Skeletal muscle tissue (tissue), 4 donors: ENCODE measurements around the gene PRKD1. TPM values are rescaled to one million over a fixed set of nuclear protein-coding genes. Genes with fewer than 3 reads are reported as not detected.
A peak's percentile ranks its signal among the peaks of the same experiment; 100 is the strongest.

Source experiments
- H3K27ac ChIP-seq: one replicate; pipeline ENCODE4 v1.7.0; 2013; ENCODE audit warnings: mild to moderate bottlenecking, low read depth, low read length, inconsistent platforms
- H3K27me3 ChIP-seq, 3 donors: one replicate each; pipeline ENCODE4 v1.7.0; 2013; ENCODE audit warnings: low read length in 3 of 3; ENCODE audit not compliant: control insufficient read depth in 3 of 3, insufficient read depth in 3 of 3
- H3K36me3 ChIP-seq, 3 donors: one replicate each; pipeline ENCODE4 v1.7.0; 2013; ENCODE audit warnings: low read length in 3 of 3; ENCODE audit not compliant: control insufficient read depth in 3 of 3, insufficient read depth in 3 of 3
- H3K4me1 ChIP-seq, 3 donors: one replicate each; pipeline ENCODE4 v1.7.0; 2013; ENCODE audit warnings: low read length in 3 of 3, mild to moderate bottlenecking in 3 of 3; ENCODE audit not compliant: control insufficient read depth in 3 of 3, insufficient read depth in 3 of 3
- H3K4me3 ChIP-seq, 3 donors: one replicate each; pipeline ENCODE4 v1.7.0; 2013; ENCODE audit warnings: low read length in 3 of 3
- H3K9ac ChIP-seq, 3 donors: one replicate each; pipeline ENCODE4 v1.7.0; 2013; ENCODE audit warnings: low read length in 3 of 3, mild to moderate bottlenecking in 3 of 3, moderate library complexity in 2 of 3, low read depth in 1 of 3
- H3K9me3 ChIP-seq, 3 donors: one replicate each; pipeline ENCODE4 v1.7.0; 2013; ENCODE audit warnings: low read length in 3 of 3; ENCODE audit not compliant: control insufficient read depth in 3 of 3
- total RNA-seq: library from RNA; depleted of rRNA; stranded (reverse); fragments of >200 nt; gene quantifications from one replicate; pipeline ENCODE4 v1.2.3, GENCODE V29; 2014
- donor health status: Osteomylitis.

The PRKD1 gene
- 30.3 TPM for total RNA-seq

- Histone ChIP-seq H3K4me3 (peak within 1 kb of the TSS; percentile 79 to 90 (median 90)), H3K27me3 (no peaks in the 10 kb centered on the region), H3K36me3 (no peaks in the 10 kb centered on the region), H3K9me3 (no peaks in the 10 kb centered on the region), H3K9ac (peak within 1 kb of the TSS; percentile 69 to 74 (median 72)), H3K4me1 (peaks cover 12 to 16% (median 16%) of the 10 kb centered on the region in 3 donors), H3K27ac (no peak within 1 kb of the TSS)
Measured at GRCh38 chr14:29927376-29928116, at the start of gene PRKD1. Gene PRKD1 (minus strand): TSS chr14:29927847.

GRCh38 chr14:29971101-29971500 lies 43.5 kb upstream of the PRKD1 start:
- Histone ChIP-seq H3K27me3 (no peaks in the 10 kb centered on the region), H3K27ac (no peak overlapping the region), H3K9me3 (no peaks in the 10 kb centered on the region)

GRCh38 chr14:29955087-29955486 lies 27.4 kb upstream of the PRKD1 start:
- Histone ChIP-seq H3K36me3 (no peaks in the 10 kb centered on the region), H3K27me3 (no peaks in the 10 kb centered on the region), H3K4me3 (no peak overlapping the region), H3K27ac (no peak overlapping the region), H3K4me1 (no peaks in the 10 kb centered on the region), H3K9me3 (no peaks in the 10 kb centered on the region), H3K9ac (no peak overlapping the region)

More at GRCh38 chr14:29971101-29971500, 43.5 kb upstream of the PRKD1 start:
- no peak overlapping the region for H3K4me3 ChIP-seq
- H3K4me1 ChIP-seq, result no peaks in the 10 kb centered on the region
- no peak overlapping the region for H3K9ac ChIP-seq
- no peaks in the 10 kb centered on the region for H3K36me3 ChIP-seq

DNA sequence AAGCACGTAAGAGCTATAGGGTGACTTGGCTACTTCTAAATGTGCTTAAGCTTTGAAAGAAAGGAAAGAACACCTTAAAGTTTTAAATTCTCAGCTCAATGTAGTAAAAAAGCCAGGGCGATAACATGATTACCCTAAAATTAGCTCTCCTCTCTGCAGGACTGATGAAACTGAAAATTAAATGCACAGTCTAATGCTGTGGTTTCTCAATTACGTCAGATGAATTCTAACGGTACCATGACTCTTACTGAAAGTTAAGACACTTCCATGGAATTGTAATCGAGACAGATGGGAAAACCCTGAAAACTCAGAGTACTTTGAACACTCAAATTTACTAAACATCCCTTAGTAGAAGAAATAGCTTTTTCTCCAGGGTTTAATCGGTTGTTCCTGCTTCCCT lies 25.9 kb upstream of the PRKD1 start:
- no peaks in the 10 kb centered on the region for H3K36me3 ChIP-seq
- no peaks in the 10 kb centered on the region for H3K9me3 ChIP-seq
- no peaks in the 10 kb centered on the region for H3K4me1 ChIP-seq
- no peak overlapping the region for H3K4me3 ChIP-seq
- no peak overlapping the region for H3K9ac ChIP-seq
- H3K27ac ChIP-seq, result no peak overlapping the region
- no peaks in the 10 kb centered on the region for H3K27me3 ChIP-seq

- no peaks in the 10 kb centered on the region for H3K4me1 ChIP-seq
- no peaks in the 10 kb centered on the region for H3K27me3 ChIP-seq
- no peak overlapping the region for H3K27ac ChIP-seq
- H3K36me3 ChIP-seq, result no peaks in the 10 kb centered on the region
- H3K9me3 ChIP-seq, result peaks cover 0 to 2% (median 0%) of the 10 kb centered on the region in 3 donors
- no peak overlapping the region for H3K4me3 ChIP-seq
- no peak overlapping the region for H3K9ac ChIP-seq
Measured at GRCh38 chr14:29944091-29944490, 16.4 kb upstream of the PRKD1 start.

DNA sequence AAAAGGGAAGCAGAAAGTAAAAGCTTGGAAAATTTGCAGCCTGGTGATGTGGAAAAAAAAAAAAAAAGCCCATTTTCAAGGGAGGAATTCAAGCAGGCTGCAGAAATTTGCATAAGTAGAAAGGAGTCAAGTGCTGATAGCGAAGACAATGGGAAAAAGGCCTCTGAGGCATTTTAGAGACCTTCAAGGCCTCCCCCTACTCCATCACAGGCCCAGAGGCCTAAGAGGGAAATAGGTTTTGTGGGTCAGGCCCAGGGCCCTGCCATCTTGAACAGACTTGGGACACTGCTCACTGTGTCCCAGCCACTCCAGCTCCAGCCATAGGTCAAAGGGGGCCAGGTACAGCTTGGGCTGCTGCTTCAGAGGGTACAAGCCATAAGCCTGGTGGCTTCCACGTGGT lies 13.8 kb upstream of the PRKD1 start:
- H3K4me1 ChIP-seq, result no peaks in the 10 kb centered on the region
- H3K4me3 ChIP-seq, result no peak overlapping the region
- no peak overlapping the region for H3K27ac ChIP-seq
- peaks cover 0 to 2% (median 0%) of the 10 kb centered on the region in 3 donors for H3K9me3 ChIP-seq
- H3K27me3 ChIP-seq, result no peaks in the 10 kb centered on the region
- H3K9ac ChIP-seq, result no peak overlapping the region
- H3K36me3 ChIP-seq, result no peaks in the 10 kb centered on the region

DNA sequence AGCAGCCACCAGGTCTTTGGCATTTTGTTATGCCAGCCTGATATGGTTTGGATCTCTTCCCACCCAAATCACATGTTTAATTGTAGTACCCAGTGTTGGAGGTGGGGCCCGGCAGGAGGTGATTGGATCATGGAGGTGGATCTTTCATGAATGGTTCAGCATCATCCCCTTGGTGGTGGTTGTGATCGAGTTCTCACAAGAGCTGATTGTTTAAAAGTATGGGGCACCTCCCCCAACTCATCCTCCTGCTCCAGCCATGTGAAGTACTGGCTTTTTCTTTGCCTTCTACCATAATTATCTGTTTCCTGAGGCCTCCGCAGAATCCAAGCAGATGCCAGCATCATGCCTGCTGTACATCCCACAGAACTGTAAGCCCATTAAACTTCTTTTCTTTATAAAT lies 12.8 kb upstream of the PRKD1 start:
- H3K4me1 ChIP-seq, result no peaks in the 10 kb centered on the region
- no peaks in the 10 kb centered on the region for H3K27me3 ChIP-seq
- no peaks in the 10 kb centered on the region for H3K36me3 ChIP-seq
- no peak overlapping the region for H3K27ac ChIP-seq
- H3K9me3 ChIP-seq, result peaks cover 0 to 2% (median 0%) of the 10 kb centered on the region in 3 donors
- H3K4me3 ChIP-seq, result no peak overlapping the region
- no peak overlapping the region for H3K9ac ChIP-seq

- Histone ChIP-seq H3K27ac (no peak overlapping the region), H3K9ac (no peak overlapping the region), H3K4me3 (no peak overlapping the region), H3K36me3 (no peaks in the 10 kb centered on the region), H3K4me1 (no peaks in the 10 kb centered on the region), H3K9me3 (no peaks in the 10 kb centered on the region), H3K27me3 (no peaks in the 10 kb centered on the region)
Measured at GRCh38 chr14:29937116-29937515, 9.5 kb upstream of the PRKD1 start.

DNA sequence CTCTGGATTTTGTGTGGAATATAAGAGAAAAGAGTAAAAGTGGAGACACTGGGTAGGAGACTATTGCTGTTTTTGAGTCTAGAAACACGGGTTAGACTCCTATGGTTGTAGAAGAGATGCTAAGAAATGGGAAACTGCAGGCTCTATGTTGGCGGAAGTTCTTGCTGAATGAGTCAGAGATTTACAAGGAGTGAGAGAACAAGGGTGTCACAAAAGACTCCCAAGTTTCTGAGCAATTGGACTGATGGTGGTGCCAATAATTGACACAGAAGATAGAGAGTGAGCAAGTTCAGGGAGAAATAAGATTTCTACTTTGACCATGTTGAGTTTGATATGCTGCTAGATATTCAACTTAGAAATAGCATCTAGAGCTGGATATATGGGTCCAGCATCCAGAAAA lies 2.6 kb upstream of the PRKD1 start:
- no peaks in the 10 kb centered on the region for H3K27me3 ChIP-seq
- no peak overlapping the region for H3K27ac ChIP-seq
- no peaks in the 10 kb centered on the region for H3K9me3 ChIP-seq
- no peak overlapping the region for H3K4me3 ChIP-seq
- H3K9ac ChIP-seq, result no peak overlapping the region
- H3K4me1 ChIP-seq, result peaks cover 12 to 16% (median 14%) of the 10 kb centered on the region in 3 donors
- no peaks in the 10 kb centered on the region for H3K36me3 ChIP-seq

DNA sequence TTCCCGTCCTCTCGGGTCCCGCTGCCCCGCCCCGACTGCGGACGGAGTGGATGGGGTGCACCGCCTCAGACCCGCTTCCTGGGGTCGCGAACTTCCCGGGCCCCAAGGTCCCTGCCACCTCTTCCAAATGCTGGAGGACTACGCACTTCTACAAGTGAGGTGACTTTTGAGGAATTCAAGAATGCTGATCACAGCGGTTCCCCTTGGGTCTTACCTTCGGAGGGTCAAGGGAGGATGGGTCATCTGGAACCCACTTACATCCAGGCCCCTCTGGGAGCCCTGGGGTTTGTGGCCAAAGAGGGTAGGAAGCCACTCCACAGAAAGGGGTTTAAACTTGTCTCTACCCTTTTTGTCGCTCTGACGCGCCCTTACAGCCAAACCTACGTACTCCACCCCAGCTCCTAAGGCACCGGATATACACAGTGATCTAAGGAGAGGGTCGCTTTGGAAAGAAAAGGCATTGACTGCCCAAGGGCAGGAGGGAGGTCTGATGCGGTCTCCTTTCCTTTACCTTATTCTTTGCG lies 532 bp upstream of the PRKD1 start:
- Histone ChIP-seq H3K27ac (no peak overlapping the region), H3K4me3 (peak overlapping the region; percentile 42 to 52 (median 45)), H3K4me1 (peaks cover 12 to 16% (median 16%) of the 10 kb centered on the region in 3 donors), H3K27me3 (no peaks in the 10 kb centered on the region), H3K9ac (peak overlapping the region in 2 of 3 donors; percentile 27 to 64), H3K36me3 (no peaks in the 10 kb centered on the region), H3K9me3 (no peaks in the 10 kb centered on the region)
